ENCODE measurements around the gene RHBDF2. TPM values are rescaled to one million over a fixed set of nuclear protein-coding genes. Genes with fewer than 3 reads are reported as not detected.
A peak's percentile ranks its signal among the peaks of the same experiment; 100 is the strongest.

Gene RHBDF2
- total RNA-seq, 1 donor from 2014 or later = 30.7 TPM

GRCh38 chr17:76446449-76447231 lies 54.6 kb downstream of the RHBDF2 start:
- Mint-ChIP-seq H3K27me3 (ENCODE audit: low read depth, unreplicated experiment) (no peaks in the 10 kb centered on the region), H3K9me3 (ENCODE audit: unreplicated experiment) (no peaks in the 10 kb centered on the region), H3K27ac (ENCODE audit: unreplicated experiment) (peak overlapping the region; percentile 81), H3K4me3 (ENCODE audit: unreplicated experiment) (peak overlapping the region; percentile 69), H3K36me3 (ENCODE audit: low read depth, unreplicated experiment) (peaks cover 2% of the 10 kb centered on the region), H3K4me1 (ENCODE audit: low read depth, unreplicated experiment) (peaks cover 69% of the 10 kb centered on the region)
- no peaks in the 10 kb centered on the region for H3K36me3 ChIP-seq (ENCODE audit: insufficient read depth, low read length)
- peak overlapping the region; percentile 78 for H3K4me2 ChIP-seq (ENCODE audit: low read length)
- no peaks in the 10 kb centered on the region for H3K9me3 ChIP-seq (ENCODE audit: insufficient read depth, low read depth, low read length)
- peaks cover 55% of the 10 kb centered on the region for H3K4me1 ChIP-seq (ENCODE audit: insufficient read depth, low read length)
- DNase-seq (ENCODE audit: low read depth) (peak; percentile 90), FAIRE-seq (no peak)
- no peak for TF ChIP-seq CTCF (IDR thresholded peaks at IDR 0.05; ENCODE audit: insufficient read depth, low read depth, low read length)
- no peak for TF ChIP-seq EZH2 (IDR thresholded peaks at IDR 0.05; ENCODE audit: insufficient read depth, low read length)
- H3K27ac ChIP-seq (ENCODE audit: low read depth, low read length) = peak overlapping the region; percentile 60
- peaks cover 94% of the 10 kb centered on the region for H4K20me1 ChIP-seq (ENCODE audit: insufficient read depth, low read length)
- H3K79me2 ChIP-seq (ENCODE audit: insufficient read depth, low read length) = peaks cover 97% of the 10 kb centered on the region
- H2AFZ ChIP-seq (ENCODE audit: low read depth, low read length) = no peak overlapping the region
- H3K27me3 ChIP-seq (ENCODE audit: insufficient read depth, low read length) = no peaks in the 10 kb centered on the region
- peak overlapping the region; percentile 49 for H3K9ac ChIP-seq (ENCODE audit: low read length)
- H3K4me3 ChIP-seq (ENCODE audit: insufficient read depth, low read depth, low read length) = peak overlapping the region; percentile 45

- peak overlapping the region; percentile 69 for H3K4me3 Mint-ChIP-seq (ENCODE audit: unreplicated experiment)
- Histone ChIP-seq H2AFZ (ENCODE audit: low read depth, low read length) (no peak overlapping the region), H3K4me2 (ENCODE audit: low read length) (peak overlapping the region; percentile 78), H3K4me3 (ENCODE audit: insufficient read depth, low read depth, low read length) (peak overlapping the region; percentile 45), H3K27me3 (ENCODE audit: insufficient read depth, low read length) (no peaks in the 10 kb centered on the region), H4K20me1 (ENCODE audit: insufficient read depth, low read length) (peaks cover 94% of the 10 kb centered on the region), H3K9me3 (ENCODE audit: insufficient read depth, low read depth, low read length) (no peaks in the 10 kb centered on the region), H3K9ac (ENCODE audit: low read length) (peak overlapping the region; percentile 49), H3K79me2 (ENCODE audit: insufficient read depth, low read length) (peaks cover 97% of the 10 kb centered on the region), H3K36me3 (ENCODE audit: insufficient read depth, low read length) (no peaks in the 10 kb centered on the region), H3K4me1 (ENCODE audit: insufficient read depth, low read length) (peaks cover 49% of the 10 kb centered on the region), H3K27ac (ENCODE audit: low read depth, low read length) (peak overlapping the region; percentile 60)
- DNase-seq (ENCODE audit: low read depth) (no peak), FAIRE-seq (no peak)
- H3K4me1 Mint-ChIP-seq (ENCODE audit: low read depth, unreplicated experiment) = peaks cover 68% of the 10 kb centered on the region
- H3K27me3 Mint-ChIP-seq (ENCODE audit: low read depth, unreplicated experiment) = no peaks in the 10 kb centered on the region
- no peaks in the 10 kb centered on the region for H3K9me3 Mint-ChIP-seq (ENCODE audit: unreplicated experiment)
- TF ChIP-seq EZH2 (IDR thresholded peaks at IDR 0.05; ENCODE audit: insufficient read depth, low read length) = no peak
- no peak for TF ChIP-seq CTCF (IDR thresholded peaks at IDR 0.05; ENCODE audit: insufficient read depth, low read depth, low read length)
- H3K36me3 Mint-ChIP-seq (ENCODE audit: low read depth, unreplicated experiment) = peaks cover 2% of the 10 kb centered on the region
- H3K27ac Mint-ChIP-seq (ENCODE audit: unreplicated experiment) = peak overlapping the region; percentile 81
These were observed 55.4 kb downstream of the RHBDF2 start for GRCh38 chr17:76445697-76446448.
